DMS53 treated with DMSO at 0.1 percent for 48 hours (cell line): ENCODE data around the gene TRAPPC1.
"Not testable (repeated sequence)": the region's sequence is repeated elsewhere in the genome, so short reads cannot be mapped to it uniquely, and the experiment has no call there.

ENCODE experiments used
- DNase-seq: peaks from one replicate; lab custom pipeline; 2025; ENCODE audit not compliant: unreplicated experiment; lab: John Stamatoyannopoulos, UW

TRAPPC1 gene, protein sequence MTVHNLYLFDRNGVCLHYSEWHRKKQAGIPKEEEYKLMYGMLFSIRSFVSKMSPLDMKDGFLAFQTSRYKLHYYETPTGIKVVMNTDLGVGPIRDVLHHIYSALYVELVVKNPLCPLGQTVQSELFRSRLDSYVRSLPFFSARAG

DNA sequence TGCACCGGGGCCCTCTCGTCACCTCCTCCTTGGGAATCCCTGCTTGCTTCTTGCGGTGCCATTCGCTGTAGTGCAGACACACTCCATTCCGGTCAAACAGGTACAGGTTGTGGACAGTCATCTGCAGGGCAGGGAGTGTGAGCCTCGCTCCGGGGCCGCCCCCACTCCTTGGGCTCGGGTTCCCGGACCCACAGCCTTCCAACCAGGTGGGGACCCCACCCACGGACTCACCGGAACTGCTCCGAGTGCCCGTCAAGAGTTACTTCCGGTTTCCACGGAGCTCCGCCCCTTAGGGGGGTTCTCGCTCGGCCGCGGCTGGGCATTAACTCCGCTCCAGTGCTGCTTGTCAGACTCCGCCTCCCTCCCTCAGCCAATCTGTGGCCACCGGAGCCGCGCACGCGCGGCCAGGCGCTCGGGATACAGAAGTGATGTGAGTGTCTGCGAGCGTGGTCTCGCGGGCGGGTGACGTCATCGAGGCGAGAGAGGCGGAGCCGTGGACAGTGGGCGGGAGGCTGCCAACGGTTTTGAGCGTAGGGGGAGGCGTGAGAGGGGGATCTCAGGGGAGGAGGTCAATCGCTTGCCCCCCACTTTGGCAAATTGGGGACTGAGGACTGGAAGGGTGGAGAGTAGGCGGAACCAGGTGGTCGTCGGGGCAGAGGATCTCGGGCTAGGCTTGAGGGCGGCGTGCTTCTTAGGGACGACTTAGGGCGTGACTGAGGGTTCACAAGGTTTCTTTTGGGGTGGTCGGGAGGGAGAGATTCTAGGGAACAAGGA is at the start of gene TRAPPC1, which contains the start of gene CNTROB:
TRAPPC1 (minus strand) TSS at position 238 of the 774 bp plus-strand sequence; CDS start at position 121, 117 bp downstream.
CNTROB (plus strand) TSS at position 498 of the 774 bp plus-strand sequence. CDS start 874 bp downstream, outside the sequence.
- peak; percentile 98 for DNase-seq

DNA sequence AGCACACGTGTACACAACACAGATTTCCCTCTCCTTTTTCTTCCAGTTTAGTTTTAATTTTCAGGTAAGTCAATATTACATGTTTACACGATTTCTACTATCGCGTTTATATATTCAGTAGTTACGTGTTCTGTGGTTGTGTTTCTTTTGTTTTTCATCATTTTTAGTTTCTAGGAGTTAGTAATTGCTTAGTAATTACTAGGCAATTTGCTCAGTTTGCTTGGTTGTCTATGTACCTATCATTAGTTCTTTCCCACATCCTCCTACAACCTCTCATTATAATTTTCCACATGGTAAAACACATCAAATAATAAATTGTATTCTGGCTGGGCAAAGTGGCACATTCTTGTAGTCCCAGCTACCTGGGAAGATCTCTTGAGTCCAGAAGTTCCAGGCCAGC is 46.1 kb upstream of the TRAPPC1 start:
- DNase-seq = no peak

DNA sequence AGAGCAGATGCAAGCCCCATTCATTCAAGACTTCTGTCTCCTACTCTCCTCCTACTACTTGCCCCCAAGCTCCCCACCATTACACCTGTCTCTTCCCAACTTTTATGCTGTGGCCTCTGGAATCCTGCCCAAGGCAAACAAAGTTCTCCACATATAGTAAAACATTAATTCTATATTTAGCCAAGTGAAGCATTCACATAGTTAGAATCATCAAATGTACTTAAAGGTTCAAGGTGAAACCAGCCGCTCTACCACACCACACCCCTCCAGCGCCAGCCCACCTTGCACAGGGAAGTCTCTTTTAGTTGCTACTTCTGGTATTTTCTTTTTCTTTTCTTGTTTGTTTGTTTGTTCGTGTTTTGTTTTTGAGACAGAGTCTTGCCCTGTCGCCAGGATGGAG is 45.3 kb upstream of the TRAPPC1 start:
- DNase-seq = no peak

DNA sequence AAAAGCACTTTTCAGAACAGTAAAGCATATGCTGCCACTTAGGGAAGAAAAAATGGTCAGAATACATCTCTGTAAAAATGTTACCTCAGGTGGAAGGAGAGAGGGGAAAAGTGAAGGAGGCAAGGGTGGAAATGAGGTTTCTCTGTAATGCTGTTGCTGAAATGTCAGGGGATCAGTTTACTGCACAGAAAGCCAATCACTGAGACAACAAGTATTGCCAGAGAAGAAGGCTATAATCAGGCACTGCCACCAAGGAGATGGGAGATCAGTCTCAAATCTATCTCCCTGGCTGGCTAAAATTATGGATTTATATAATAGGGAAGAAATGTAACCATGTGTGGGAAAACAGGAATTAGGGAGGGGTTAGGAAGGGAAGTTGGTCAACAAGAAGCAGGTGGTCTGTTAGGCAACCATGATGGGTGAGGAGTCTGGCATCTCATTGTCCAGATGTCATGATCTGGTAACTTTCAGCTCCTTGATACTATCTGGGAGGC is 42.9 kb upstream of the TRAPPC1 start:
- DNase-seq = no peak

DNA sequence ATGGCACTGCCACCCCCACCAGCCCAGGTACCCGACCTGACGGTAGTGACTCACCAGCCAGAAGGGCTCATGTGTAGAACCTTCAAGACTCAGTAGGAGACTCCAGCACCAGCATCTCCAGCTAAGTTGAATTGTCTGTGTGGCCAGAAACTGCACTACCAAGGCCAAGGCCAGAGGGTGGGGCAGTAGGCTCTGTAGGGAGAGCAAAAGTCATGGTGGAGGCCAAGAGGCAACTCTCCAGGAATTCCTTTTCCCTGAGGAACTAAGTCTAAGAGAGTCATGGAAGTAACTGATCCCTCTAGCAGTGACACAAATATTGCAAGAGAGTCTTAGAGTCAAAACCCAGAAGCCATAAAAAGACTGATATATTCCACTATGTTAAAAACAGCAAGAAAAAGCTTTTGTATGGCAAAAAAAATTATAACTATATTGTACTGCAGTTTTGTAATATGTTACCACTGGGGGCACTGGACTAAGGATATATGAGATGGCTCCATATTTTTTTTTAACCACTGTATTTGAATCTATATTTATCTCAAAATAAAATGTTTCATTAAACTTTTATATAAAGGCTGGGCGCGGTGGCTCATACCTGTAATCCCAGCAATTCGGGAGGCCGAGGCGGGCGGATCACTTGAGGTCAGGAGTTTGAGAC is 40.5 kb upstream of the TRAPPC1 start:
- DNase-seq = no peak

DNA sequence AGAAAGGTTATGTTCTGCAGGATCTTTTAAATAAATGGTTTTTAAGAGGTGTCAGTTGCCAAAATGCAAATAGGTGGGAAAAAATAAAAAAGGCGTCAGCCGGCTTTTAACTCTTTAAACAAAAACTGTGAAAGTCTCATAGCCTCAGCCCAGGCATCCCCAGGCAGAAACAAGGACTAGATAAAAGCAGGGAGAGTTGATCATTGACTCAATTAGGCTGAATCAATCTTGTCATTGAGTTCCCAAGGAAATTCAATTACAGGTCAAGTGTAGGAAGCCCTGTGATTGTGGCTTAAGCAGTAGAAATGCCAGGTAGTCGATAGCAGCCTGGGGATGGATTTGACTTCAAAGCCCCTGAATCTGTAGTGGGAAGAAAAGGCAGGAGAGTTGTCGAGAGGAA is 39.9 kb upstream of the TRAPPC1 start:
- DNase-seq = no peak

DNA sequence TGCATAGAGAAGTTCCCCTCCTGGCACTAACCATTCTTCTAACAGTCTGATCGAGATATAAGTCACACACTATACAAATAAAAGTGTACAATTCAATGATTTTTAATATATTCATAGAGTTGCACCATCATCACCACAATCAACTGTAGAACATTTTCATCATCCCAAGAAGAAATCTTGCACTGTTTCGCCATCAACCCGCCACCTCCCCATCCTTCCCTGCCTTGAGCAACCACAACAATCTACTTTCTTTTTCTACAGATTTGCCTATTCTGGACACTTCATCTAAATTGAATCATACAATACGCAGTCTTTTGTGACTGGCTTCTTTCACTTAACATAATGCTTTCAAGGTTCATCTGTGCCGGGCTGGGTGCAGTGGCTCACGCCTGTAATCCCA is 37.7 kb upstream of the TRAPPC1 start:
- DNase-seq = no peak

DNA sequence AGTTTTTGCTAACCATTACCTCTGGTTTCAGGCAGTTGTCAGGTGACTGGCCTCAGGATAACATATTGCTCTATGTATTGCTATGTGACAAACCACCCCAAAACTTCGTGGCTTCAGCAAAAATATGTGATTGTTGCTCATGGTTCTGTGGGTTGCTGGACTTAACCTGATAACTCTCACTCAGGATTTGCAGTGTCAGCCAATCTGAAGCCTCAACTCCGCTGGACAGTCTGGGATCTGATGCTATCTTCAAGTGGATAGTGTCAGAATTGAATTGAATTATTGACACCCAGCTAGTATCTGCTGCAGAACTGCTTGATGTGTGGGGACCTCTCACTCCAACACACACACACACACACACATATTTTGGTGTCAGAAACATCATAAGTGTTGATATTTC is 36.0 kb upstream of the TRAPPC1 start:
- DNase-seq = no peak

DNA sequence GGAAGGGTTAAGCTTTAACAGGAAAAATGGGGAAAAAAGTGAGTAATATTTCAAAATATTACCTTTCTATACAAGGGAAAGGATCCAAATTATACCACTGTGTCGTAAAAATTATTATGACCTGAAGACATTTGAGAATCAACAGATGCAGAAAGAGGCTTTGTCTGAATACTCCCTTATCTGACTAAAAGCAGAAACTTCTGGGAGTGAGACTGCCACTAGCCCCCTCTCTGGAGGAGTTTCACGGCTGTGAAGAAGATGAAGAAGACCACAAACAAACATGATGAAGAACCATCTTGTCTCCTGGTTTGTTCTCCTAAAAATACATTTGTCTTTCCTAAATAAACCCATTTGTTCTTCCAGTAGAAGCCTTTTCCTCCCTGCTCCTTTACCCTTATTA is 29.7 kb upstream of the TRAPPC1 start:
- no peak for DNase-seq

DNA sequence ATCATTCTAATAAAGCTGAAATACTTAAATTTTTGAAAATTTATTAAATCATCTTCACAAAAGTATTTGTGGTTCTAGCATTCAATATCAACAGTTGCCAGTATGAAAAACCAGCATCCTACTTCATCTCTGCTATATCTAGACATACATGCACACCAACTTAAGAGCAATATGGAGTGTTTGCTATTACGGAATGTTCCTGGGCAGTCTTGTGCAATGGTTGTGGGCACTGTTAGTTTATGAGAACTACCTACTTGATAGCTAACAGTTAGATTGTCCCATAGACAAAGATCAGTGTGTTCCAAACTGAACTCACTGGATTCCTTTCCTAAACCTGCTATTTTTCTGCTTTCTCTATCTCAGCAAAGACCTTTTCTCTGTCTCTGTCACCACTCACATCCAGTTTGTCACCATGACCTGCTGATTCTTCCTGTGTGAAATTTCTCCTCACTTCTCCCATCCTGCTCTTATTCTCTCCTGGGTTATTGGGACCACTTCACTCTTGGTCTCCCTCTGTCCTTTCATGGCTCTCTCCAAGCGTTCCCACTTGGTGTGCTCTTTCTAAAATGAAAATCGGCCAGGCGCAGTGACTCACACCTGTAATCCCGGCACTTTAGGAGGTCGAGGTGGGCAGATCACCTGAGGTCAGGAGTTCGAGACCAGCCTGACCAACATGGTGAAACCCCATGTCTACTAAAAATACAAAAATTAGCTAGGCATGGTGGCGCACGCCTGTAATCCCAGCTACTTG is 27.9 kb upstream of the TRAPPC1 start:
- DNase-seq = no peak

DNA sequence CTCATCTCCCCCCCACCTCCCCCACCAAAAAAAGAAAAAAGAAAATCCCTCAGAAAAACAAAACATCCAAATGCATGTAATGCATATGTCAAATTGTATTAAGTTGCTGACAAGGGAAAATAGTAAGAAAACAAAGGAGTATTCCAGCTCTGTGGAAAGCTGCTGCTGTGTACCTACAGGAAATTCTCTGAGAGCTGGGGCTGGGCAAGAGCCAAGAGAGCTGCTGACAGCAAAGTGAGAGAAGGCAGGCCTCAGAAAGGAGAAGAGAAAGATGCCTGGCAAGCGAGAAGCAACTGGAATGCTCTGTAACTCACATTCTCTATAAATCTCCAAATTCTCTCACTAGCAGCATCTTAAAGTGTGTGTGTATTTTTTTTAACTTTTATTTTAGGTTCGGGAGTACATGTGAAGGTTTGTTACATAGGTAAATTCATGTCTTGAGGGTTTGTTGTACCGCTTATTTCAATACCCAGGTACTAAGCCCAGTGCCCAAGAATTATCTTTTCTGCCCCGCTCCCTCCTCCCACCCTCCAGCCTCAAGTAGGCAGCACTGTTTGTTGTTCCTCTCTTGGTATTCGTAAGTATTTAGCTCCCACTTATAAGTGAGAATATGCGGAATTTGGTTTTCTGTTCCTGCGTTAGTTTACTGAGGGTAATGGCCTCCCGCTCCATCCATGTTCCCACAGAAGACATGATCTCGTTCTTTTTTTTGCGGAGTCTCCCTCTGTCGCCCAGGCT is 24.7 kb upstream of the TRAPPC1 start:
- DNase-seq = no peak

DNA sequence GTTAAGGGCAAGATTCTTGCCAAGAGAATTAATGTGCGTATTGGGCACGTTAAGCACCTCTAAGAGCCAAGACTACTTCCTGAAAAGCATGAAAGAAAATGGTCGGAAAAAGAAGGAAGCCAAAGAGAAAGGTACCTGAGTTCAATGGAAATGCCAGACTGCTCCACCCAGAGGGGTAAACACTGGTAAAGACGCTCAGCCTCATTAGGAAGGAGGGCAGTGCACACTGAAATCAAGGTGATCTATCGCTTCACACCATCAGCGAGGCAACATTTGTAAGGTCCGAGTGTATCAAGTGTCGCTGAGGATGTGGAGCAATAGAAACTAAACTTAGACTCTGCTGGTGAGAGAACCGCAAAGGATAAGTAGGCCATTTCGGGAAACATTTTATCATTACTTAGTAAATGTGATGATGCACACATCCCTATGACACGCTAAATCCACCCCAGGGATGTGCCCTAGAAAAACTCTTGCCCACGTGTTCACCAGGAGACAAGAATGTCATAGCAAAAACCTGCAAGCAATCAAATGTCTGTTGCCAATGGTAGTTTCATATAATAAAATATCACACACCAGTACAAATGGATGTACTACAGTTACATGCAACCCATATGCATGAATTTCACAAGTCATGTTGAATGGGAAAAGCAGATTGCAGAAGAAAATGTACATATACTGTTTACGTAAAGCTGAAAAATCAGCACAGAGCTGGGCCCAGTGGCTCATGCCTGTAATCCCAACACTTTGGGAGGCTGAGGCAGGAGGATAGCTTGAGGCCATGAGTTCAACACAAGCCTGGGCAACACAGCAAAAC is 23.9 kb upstream of the TRAPPC1 start:
- no peak for DNase-seq

DNA sequence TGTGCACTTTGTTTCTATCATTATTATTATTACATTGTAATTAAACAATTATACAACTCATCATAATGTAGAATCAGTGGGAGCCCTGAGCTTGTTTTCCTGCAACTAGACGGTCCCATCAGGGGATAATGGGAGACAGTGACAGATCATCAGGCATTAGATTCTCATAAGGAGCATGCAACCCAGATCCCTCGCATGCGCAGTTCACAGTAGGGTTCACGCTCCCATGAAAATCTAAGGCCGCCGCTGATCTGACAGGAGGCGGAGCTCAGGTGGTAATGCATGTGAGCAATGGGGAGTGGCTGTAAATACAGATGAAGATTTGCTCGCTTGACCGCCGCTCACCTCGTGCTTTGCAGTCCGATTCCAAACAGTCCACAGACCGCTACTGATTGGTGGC is 21.5 kb upstream of the TRAPPC1 start:
- DNase-seq = not testable (repeated sequence)

DNA sequence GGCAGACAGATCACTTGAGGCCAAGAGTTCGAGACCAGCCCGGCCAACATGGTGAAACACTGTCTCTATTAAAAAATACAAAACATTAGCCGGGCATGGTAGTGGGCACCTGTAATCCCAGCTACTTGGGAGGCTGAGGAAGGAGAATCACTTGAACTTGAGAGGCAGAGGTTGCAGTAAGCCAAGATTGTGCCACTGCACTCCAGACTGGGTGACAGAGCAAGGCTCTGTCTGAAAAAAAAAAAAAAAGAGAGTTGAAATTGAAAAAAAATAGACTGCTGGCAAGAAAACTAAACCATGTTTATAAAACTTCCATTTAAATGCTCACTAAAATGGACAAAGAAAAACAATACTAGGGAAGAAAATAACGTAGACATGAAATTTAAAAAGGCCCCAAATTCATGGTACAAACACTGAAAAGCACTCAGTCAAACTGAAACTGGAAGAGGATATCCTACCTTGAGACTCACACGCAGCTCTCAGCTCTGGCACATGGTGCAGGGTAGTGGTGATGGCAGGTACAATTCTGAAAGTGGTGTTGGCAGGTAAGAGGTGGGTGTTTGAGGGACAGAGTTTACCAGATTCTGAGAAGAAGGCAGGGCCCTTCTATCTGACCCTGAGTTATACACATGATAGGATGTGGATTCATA is 19.5 kb upstream of the TRAPPC1 start:
- no peak for DNase-seq

DNA sequence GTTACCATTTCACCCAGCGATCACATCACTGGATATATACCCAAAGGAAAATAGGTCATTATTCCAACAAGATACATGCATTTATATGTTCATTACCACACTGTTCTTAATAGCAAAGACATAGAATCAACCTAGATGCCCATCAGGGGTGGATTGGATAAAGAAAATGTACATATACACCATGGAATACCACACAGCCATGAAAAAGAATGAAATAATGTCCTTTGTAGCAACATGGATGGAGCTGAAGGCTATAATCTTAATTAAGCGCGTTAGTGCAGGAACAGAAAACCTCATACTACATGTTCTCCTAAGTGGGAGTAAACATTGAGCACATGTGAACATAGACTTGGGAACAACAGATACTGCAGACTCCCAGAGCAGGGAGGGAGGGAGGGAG is 18.8 kb upstream of the TRAPPC1 start:
- DNase-seq = no peak

DNA sequence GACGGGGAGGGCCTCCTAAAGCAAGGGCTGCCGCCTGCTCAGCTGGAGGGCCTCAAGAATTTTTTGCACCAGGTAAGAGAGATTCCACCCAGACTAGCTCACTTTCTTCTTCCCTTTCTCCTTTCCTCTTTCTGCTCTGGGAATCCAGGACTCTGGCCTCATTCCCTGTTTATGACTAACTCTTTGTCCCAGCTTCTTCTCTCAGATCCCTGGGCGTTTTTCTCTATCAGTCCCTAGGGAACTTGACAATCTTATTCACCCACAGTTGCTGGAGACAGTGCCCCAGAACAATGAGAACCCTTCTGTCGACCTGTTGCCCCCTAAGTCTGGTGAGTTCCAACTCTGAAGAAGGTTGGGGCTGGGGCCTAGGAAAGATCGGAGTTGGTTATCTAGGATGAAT is 15.9 kb upstream of the TRAPPC1 start:
- DNase-seq = no peak

DNA sequence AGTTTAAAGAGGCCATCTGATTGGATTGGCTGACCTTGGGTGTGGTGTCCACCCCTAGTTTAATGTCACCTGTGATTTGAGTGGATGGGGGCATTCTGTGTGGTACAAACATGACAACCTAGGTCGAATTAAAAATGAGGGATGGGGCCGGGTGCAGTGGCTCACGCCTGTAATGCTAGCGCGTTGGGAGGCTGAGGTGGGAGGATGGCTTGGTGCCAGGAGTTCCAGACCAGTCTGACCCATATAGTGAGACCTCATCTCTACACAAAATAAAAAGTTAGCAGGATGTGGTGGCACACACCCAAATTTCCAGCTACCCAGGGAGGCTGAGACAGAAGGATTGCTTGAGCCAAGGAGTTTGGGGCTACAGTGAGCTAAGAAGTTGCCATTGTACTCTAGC is 14.7 kb upstream of the TRAPPC1 start:
- DNase-seq = no peak

DNA sequence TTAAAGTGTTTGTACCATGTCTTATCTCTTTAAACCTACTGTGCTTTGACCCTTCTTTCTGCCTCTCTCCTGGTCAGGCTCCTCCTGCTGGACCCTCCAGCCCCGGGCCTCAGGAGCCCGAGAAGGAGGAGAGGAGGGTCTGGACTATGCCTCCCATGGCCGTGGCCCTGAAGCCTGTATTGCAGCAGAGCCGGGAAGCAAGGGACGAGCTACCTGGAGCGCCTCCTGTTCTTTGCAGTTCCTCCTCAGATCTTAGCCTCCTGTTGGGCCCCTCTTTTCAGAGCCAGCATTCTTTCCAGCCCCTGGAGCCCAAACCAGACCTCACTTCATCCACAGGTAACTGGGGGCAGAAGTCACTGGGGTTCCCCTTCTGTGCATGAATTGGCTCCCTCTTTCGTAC is 13.9 kb upstream of the TRAPPC1 start:
- no peak for DNase-seq

DNA sequence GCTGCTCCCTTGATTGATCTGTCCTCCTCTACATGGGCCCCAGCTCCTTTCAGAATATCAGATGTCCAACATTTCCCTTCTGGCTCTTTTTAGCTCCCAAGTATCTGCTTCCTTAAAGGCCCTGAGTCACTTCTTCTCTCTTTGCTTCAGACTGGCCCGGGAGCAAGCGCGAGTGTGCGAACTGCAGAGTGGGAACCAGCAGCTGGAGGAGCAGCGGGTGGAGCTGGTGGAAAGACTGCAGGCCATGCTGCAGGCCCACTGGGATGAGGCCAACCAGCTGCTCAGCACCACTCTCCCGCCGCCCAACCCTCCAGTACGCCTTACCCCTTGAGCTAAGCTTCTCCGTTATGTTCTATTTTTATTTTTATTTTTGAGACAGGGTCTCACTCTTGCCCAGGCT is 12.6 kb upstream of the TRAPPC1 start:
- no peak for DNase-seq
